ENCODE measurements around the gene CHST3. TPM values are rescaled to one million over a fixed set of nuclear protein-coding genes. Genes with fewer than 3 reads are reported as not detected.

CHST3 gene
- total RNA-seq, 4 donors from 2014 or later, result 24.1 to 43.0 (median 38.7) TPM

GRCh38 chr10:72056932-72057751 lies 92.9 kb downstream of the CHST3 start:
- DNase-seq (ENCODE audit: extremely low spot score), result no peak
- Histone ChIP-seq H3K9me3 (no peaks in the 10 kb centered on the region), H3K27ac (replicated peaks in 1 of 4) (no peak overlapping the region), H3K36me3 (no peaks in the 10 kb centered on the region), H3K27me3 (peaks cover 0 to 9% (median 0%) of the 10 kb centered on the region in 4 donors), H3K4me1 (no peaks in the 10 kb centered on the region), H3K4me3 (no peak overlapping the region)
- 92% methylated on average over 18 of the region's 25 CpGs for WGBS
- TF ChIP-seq POLR2AphosphoS5 (IDR thresholded peaks at IDR 0.05), result no peak
- intact Hi-C loops (cut with DNase I), result no loop called here

GRCh38 chr10:72058347-72058898 lies 94.2 kb downstream of the CHST3 start:
- Histone ChIP-seq H3K27me3 (peaks cover 0 to 9% (median 0%) of the 10 kb centered on the region in 4 donors), H3K9me3 (no peaks in the 10 kb centered on the region), H3K4me1 (no peaks in the 10 kb centered on the region), H3K36me3 (no peaks in the 10 kb centered on the region), H3K4me3 (no peak overlapping the region), H3K27ac (replicated peaks in 1 of 4) (no peak overlapping the region)
- TF ChIP-seq POLR2AphosphoS5 (IDR thresholded peaks at IDR 0.05) (no peak), CTCF (IDR thresholded peaks at IDR 0.05) (no peak), POLR2A (IDR thresholded peaks at IDR 0.05; ENCODE audit: low read depth) (no peak), EP300 (IDR thresholded peaks at IDR 0.05) (no peak)
- 91% methylated on average over 12 of the region's 12 CpGs for WGBS
- intact Hi-C loops (cut with DNase I), result no loop called here
- DNase-seq (ENCODE audit: extremely low spot score), result no peak

- intact Hi-C loops (cut with DNase I), result no loop called here
- peaks cover 0 to 9% (median 0%) of the 10 kb centered on the region in 4 donors for H3K27me3 ChIP-seq
- TF ChIP-seq POLR2A (IDR thresholded peaks at IDR 0.05; ENCODE audit: low read depth) (no peak), CTCF (IDR thresholded peaks at IDR 0.05) (no peak), POLR2AphosphoS5 (IDR thresholded peaks at IDR 0.05) (no peak), EP300 (IDR thresholded peaks at IDR 0.05) (no peak)
- H3K36me3 ChIP-seq, result no peaks in the 10 kb centered on the region
- no peaks in the 10 kb centered on the region for H3K9me3 ChIP-seq
- 56% methylated on average over 19 of the region's 21 CpGs for WGBS
- no peaks in the 10 kb centered on the region for H3K4me1 ChIP-seq
- no peak for DNase-seq (ENCODE audit: extremely low spot score)
- no peak overlapping the region for H3K27ac ChIP-seq (replicated peaks in 1 of 4)
- H3K4me3 ChIP-seq, result no peak overlapping the region
Observed at GRCh38 chr10:72058989-72059842, 95.0 kb downstream of the CHST3 start.

GRCh38 chr10:72059843-72060822 lies 95.9 kb downstream of the CHST3 start:
- H3K9me3 ChIP-seq, result no peaks in the 10 kb centered on the region
- WGBS, result 84% methylated on average over 19 of the region's 19 CpGs
- TF ChIP-seq CTCF (IDR thresholded peaks at IDR 0.05) (no peak), POLR2A (IDR thresholded peaks at IDR 0.05; ENCODE audit: low read depth) (no peak), POLR2AphosphoS5 (IDR thresholded peaks at IDR 0.05) (no peak), EP300 (IDR thresholded peaks at IDR 0.05) (no peak)
- no peak overlapping the region for H3K27ac ChIP-seq (replicated peaks in 1 of 4)
- no peaks in the 10 kb centered on the region for H3K4me1 ChIP-seq
- no peak for DNase-seq (ENCODE audit: extremely low spot score)
- no peaks in the 10 kb centered on the region for H3K36me3 ChIP-seq
- peaks cover 0 to 9% (median 0%) of the 10 kb centered on the region in 4 donors for H3K27me3 ChIP-seq
- no peak overlapping the region for H3K4me3 ChIP-seq
- intact Hi-C loops (cut with DNase I), result no loop called here
